ENCODE results near the gene TMEM167A.

DNA sequence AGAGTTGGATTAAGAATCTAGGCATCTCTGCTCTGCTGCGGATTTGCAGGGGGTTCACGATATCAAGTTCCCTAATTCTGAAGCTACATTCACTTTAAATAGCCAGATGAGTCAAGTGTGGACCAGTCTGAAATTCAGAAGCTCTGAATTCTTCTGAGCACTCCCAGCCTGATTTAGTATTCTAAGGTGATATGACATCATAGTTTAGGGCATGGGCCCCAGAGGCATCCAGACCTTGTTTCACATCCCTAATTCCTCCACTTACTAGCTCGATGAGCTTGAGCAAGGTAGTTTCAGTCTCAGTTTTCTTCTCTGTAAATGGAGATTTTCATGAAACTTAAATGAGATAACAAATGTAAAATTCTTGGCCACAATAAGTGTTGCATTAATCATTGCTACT, 65.2 kb downstream of the TMEM167A start:
- TF ChIP-seq, protein P1, sequence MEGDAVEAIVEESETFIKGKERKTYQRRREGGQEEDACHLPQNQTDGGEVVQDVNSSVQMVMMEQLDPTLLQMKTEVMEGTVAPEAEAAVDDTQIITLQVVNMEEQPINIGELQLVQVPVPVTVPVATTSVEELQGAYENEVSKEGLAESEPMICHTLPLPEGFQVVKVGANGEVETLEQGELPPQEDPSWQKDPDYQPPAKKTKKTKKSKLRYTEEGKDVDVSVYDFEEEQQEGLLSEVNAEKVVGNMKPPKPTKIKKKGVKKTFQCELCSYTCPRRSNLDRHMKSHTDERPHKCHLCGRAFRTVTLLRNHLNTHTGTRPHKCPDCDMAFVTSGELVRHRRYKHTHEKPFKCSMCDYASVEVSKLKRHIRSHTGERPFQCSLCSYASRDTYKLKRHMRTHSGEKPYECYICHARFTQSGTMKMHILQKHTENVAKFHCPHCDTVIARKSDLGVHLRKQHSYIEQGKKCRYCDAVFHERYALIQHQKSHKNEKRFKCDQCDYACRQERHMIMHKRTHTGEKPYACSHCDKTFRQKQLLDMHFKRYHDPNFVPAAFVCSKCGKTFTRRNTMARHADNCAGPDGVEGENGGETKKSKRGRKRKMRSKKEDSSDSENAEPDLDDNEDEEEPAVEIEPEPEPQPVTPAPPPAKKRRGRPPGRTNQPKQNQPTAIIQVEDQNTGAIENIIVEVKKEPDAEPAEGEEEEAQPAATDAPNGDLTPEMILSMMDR (IDR thresholded peaks at IDR 0.05; ENCODE audit: low read depth, low read length) = no peak
- TF ChIP-seq MAX (IDR thresholded peaks at IDR 0.05; ENCODE audit: low read depth, low read length) (no peak), POLR2A (IDR thresholded peaks at IDR 0.05; ENCODE audit: extremely low read depth, insufficient read length) (no peak)
